Measurements from ENCODE around the gene STKLD1.

STKLD1 gene

GRCh38 chr9:133401588-133401987 is 25.4 kb downstream of the STKLD1 start:
- Histone ChIP-seq H3K9me2 (replicated peaks; ENCODE audit: low read depth, low read length) (no peaks in the 10 kb centered on the region), H3K4me2 (ENCODE audit: low read depth, low read length, poor library complexity, severe bottlenecking) (no peak overlapping the region), H3K9ac (ENCODE audit: low read depth, low read length, poor library complexity, severe bottlenecking) (no peak overlapping the region), H3K79me2 (ENCODE audit: insufficient read depth, low read length) (no peaks in the 10 kb centered on the region), H3K36me3 (ENCODE audit: insufficient read depth, low read length) (peaks cover 20% of the 10 kb centered on the region; the same call in 1 of the 2 replicates), H3K4me3 (ENCODE audit: low read length, poor library complexity, severe bottlenecking) (no peak overlapping the region), H3K4me1 (ENCODE audit: insufficient read depth, low read length, poor library complexity, severe bottlenecking) (no peaks in the 10 kb centered on the region), H2AFZ (ENCODE audit: low read length) (no peak overlapping the region), H3K27me3 (ENCODE audit: insufficient read depth, low read length, poor library complexity, severe bottlenecking) (no peaks in the 10 kb centered on the region), H3F3A (ENCODE audit: low read depth) (no peaks in the 10 kb centered on the region), H3K9me3 (ENCODE audit: insufficient read depth, low read depth, low read length) (no peaks in the 10 kb centered on the region), H4K20me1 (ENCODE audit: insufficient read depth, low read length, poor library complexity, severe bottlenecking) (no peaks in the 10 kb centered on the region)
- no peak for TF ChIP-seq CTCF (conservative IDR thresholded peaks at IDR 0.05; ENCODE audit: low read length)
- no peak for TF ChIP-seq EZH2phosphoT487 (IDR thresholded peaks at IDR 0.05; ENCODE audit: borderline replicate concordance)

- Histone ChIP-seq H4K20me1 (ENCODE audit: insufficient read depth, low read length, poor library complexity, severe bottlenecking) (no peaks in the 10 kb centered on the region), H3K9me2 (replicated peaks; ENCODE audit: low read depth, low read length) (no peaks in the 10 kb centered on the region), H3F3A (ENCODE audit: low read depth) (no peaks in the 10 kb centered on the region), H3K9ac (ENCODE audit: low read depth, low read length, poor library complexity, severe bottlenecking) (no peak overlapping the region), H2AFZ (ENCODE audit: low read length) (no peak overlapping the region), H3K4me3 (ENCODE audit: low read length, poor library complexity, severe bottlenecking) (no peak overlapping the region), H3K27me3 (ENCODE audit: insufficient read depth, low read length, poor library complexity, severe bottlenecking) (no peaks in the 10 kb centered on the region), H3K36me3 (ENCODE audit: insufficient read depth, low read length) (peaks cover 28% of the 10 kb centered on the region; the same call in 1 of the 2 replicates), H3K79me2 (ENCODE audit: insufficient read depth, low read length) (no peaks in the 10 kb centered on the region), H3K9me3 (ENCODE audit: insufficient read depth, low read depth, low read length) (no peaks in the 10 kb centered on the region), H3K4me2 (ENCODE audit: low read depth, low read length, poor library complexity, severe bottlenecking) (no peak overlapping the region), H3K4me1 (ENCODE audit: insufficient read depth, low read length, poor library complexity, severe bottlenecking) (no peaks in the 10 kb centered on the region)
- TF ChIP-seq EZH2phosphoT487 (IDR thresholded peaks at IDR 0.05; ENCODE audit: borderline replicate concordance) = no peak
- TF ChIP-seq CTCF (conservative IDR thresholded peaks at IDR 0.05; ENCODE audit: low read length) = no peak
Observed at GRCh38 chr9:133402689-133403088, 26.5 kb downstream of the STKLD1 start.

GRCh38 chr9:133403766-133404453 is 27.7 kb downstream of the STKLD1 start:
- no peak overlapping the region for H3K4me2 ChIP-seq (ENCODE audit: low read depth, low read length, poor library complexity, severe bottlenecking)
- no peaks in the 10 kb centered on the region for H3K4me1 ChIP-seq (ENCODE audit: insufficient read depth, low read length, poor library complexity, severe bottlenecking)
- no peaks in the 10 kb centered on the region for H3K9me3 ChIP-seq (ENCODE audit: insufficient read depth, low read depth, low read length)
- H2AFZ ChIP-seq (ENCODE audit: low read length) = no peak overlapping the region
- H3K79me2 ChIP-seq (ENCODE audit: insufficient read depth, low read length) = no peaks in the 10 kb centered on the region
- no peaks in the 10 kb centered on the region for H3K27me3 ChIP-seq (ENCODE audit: insufficient read depth, low read length, poor library complexity, severe bottlenecking)
- TF ChIP-seq EZH2phosphoT487 (IDR thresholded peaks at IDR 0.05; ENCODE audit: borderline replicate concordance) = no peak
- TF ChIP-seq CTCF (conservative IDR thresholded peaks at IDR 0.05; ENCODE audit: low read length) = peak; percentile 74
- H3K9me2 ChIP-seq (replicated peaks; ENCODE audit: low read depth, low read length) = no peaks in the 10 kb centered on the region
- no peaks in the 10 kb centered on the region for H4K20me1 ChIP-seq (ENCODE audit: insufficient read depth, low read length, poor library complexity, severe bottlenecking)
- no peaks in the 10 kb centered on the region for H3F3A ChIP-seq (ENCODE audit: low read depth)
- peaks cover 37% of the 10 kb centered on the region; the same call in 1 of the 2 replicates for H3K36me3 ChIP-seq (ENCODE audit: insufficient read depth, low read length)
- H3K4me3 ChIP-seq (ENCODE audit: low read length, poor library complexity, severe bottlenecking) = no peak overlapping the region
- no peak overlapping the region for H3K9ac ChIP-seq (ENCODE audit: low read depth, low read length, poor library complexity, severe bottlenecking)

Measured in Loucy (cell line).